ENCODE data around the gene BAZ2A.
A peak's percentile ranks its signal among the peaks of the same experiment; 100 is the strongest.

DNA sequence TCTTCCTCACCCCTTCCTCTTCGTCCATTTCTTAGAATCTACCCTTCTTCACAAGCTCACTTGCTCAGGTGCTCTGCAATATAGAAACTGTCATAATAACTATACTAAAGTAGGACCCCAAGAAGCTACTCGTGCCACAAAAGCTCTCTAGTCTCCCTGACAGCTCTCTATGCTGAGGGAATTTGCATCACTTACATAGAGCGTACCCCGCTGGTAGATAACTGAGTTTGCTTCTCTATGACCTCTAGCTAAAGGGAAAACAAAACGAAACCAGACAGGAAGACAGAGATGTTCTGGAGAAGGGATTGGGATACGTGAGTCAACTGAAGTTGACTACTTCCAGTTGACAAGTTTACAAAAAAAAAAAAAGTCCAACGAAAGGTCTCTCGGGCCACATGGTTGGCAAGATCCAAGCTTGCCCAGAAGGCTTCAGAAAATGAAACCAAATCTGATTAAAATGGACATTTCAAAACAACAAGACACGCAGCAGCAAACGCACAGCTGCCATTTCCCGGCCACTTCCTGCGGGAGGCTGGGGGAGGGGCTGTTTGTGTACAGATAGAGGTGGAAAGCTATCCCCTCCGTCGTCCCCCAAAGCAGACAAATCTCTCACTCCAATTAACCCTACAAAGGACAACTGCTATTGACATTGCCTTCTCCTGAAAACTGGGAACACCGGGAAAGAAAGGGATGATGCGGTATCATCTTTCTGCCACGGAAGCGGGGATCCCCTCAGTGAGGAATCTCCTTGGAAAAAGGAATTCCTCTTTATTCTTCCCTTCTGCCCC is 1.3 kb downstream of the BAZ2A start:
- TF ChIP-seq POLR2A (IDR thresholded peaks at IDR 0.05) = no peak
- TF ChIP-seq EP300 (IDR thresholded peaks at IDR 0.05) = no peak
- TF ChIP-seq, protein P1, sequence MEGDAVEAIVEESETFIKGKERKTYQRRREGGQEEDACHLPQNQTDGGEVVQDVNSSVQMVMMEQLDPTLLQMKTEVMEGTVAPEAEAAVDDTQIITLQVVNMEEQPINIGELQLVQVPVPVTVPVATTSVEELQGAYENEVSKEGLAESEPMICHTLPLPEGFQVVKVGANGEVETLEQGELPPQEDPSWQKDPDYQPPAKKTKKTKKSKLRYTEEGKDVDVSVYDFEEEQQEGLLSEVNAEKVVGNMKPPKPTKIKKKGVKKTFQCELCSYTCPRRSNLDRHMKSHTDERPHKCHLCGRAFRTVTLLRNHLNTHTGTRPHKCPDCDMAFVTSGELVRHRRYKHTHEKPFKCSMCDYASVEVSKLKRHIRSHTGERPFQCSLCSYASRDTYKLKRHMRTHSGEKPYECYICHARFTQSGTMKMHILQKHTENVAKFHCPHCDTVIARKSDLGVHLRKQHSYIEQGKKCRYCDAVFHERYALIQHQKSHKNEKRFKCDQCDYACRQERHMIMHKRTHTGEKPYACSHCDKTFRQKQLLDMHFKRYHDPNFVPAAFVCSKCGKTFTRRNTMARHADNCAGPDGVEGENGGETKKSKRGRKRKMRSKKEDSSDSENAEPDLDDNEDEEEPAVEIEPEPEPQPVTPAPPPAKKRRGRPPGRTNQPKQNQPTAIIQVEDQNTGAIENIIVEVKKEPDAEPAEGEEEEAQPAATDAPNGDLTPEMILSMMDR (IDR thresholded peaks at IDR 0.05) = no peak
- peak; percentile 59 for TF ChIP-seq POLR2AphosphoS5 (IDR thresholded peaks at IDR 0.05)
